Activated CD4-positive, CD25-positive, alpha-beta regulatory T cell treated with anti-CD3 and anti-CD28 coated beads, Interleukin-2, amount 50 U/mL, for 72 hours (primary cell): ENCODE data around the gene ECE1.
"Not testable (repeated sequence)": the region's sequence is repeated elsewhere in the genome, so short reads cannot be mapped to it uniquely, and the experiment has no call there.

Experiments
- DNase-seq: peaks from one replicate; pipeline ENCODE4 v3.0.0; 2021

ECE1 gene

GRCh38 chr1:21246905-21247642, 43.2 kb downstream of the ECE1 start:
- no peak for DNase-seq

- no peak for DNase-seq
These were observed 44.5 kb downstream of the ECE1 start for GRCh38 chr1:21245688-21246229.

- DNase-seq = no peak
These were observed 45.1 kb downstream of the ECE1 start for GRCh38 chr1:21244986-21245687.

GRCh38 chr1:21244154-21244553, 46.1 kb downstream of the ECE1 start:
- DNase-seq = no peak

- DNase-seq = no peak
These were observed 47.4 kb downstream of the ECE1 start for GRCh38 chr1:21242846-21243245.

GRCh38 chr1:21241771-21242581, 48.3 kb downstream of the ECE1 start:
- DNase-seq = no peak

GRCh38 chr1:21240706-21241105, 49.6 kb downstream of the ECE1 start:
- DNase-seq = no peak

GRCh38 chr1:21239221-21239620, 51.0 kb downstream of the ECE1 start:
- no peak for DNase-seq

- no peak for DNase-seq
These were observed 52.0 kb downstream of the ECE1 start for GRCh38 chr1:21238141-21238800.

- no peak for DNase-seq
These were observed 52.7 kb downstream of the ECE1 start for GRCh38 chr1:21237446-21238088.

GRCh38 chr1:21236178-21236577, 54.1 kb downstream of the ECE1 start:
- DNase-seq = no peak

- no peak for DNase-seq
These were observed 55.5 kb downstream of the ECE1 start for GRCh38 chr1:21234779-21235178.

- no peak for DNase-seq
These were observed 56.8 kb downstream of the ECE1 start for GRCh38 chr1:21233490-21233889.

GRCh38 chr1:21232044-21232443, 58.2 kb downstream of the ECE1 start:
- DNase-seq = no peak

- no peak for DNase-seq
These were observed 60.8 kb downstream of the ECE1 start for GRCh38 chr1:21229246-21230000.

GRCh38 chr1:21228224-21228623, 62.0 kb downstream of the ECE1 start:
- not testable (repeated sequence) for DNase-seq

- no peak for DNase-seq
These were observed 65.2 kb downstream of the ECE1 start for GRCh38 chr1:21225065-21225464.

GRCh38 chr1:21220815-21221214, 69.4 kb downstream of the ECE1 start:
- no peak for DNase-seq

- DNase-seq = no peak
These were observed 70.6 kb downstream of the ECE1 start for GRCh38 chr1:21219674-21220073.

GRCh38 chr1:21217812-21218596, 72.3 kb downstream of the ECE1 start:
- DNase-seq = peak; percentile 57
